Transverse colon (tissue), 4 donors: ENCODE data around the gene MOB3B.
"Not testable (repeated sequence)": the region's sequence is repeated elsewhere in the genome, so short reads cannot be mapped to it uniquely, and the experiment has no call there.

ENCODE experiments used
- EP300 ChIP-seq: sonication (generic); formaldehyde crosslinking; IDR thresholded peaks from one replicate; pipeline ENCODE4 v1.6.1; 2017; ENCODE audit warnings: antibody characterized with exemption, low read depth
- POLR2A ChIP-seq: fragments of 450-650 bp; IDR thresholded peaks from one replicate; pipeline ENCODE4 v1.6.1; 2016; ENCODE audit warnings: antibody characterized with exemption, mild to moderate bottlenecking, moderate library complexity
- POLR2AphosphoS5 ChIP-seq, 3 donors: sonication (generic); formaldehyde crosslinking; IDR thresholded peaks; one replicate each; pipeline ENCODE4 v1.6.1; 2016; ENCODE audit warnings: antibody characterized with exemption in 3 of 3
- TF ChIP-seq, protein P1 (sequence below), 5 experiments: fragments of 200-600 bp in 3 of 5; fragments of 450-650 bp in 2 of 5; sonication (generic) in 3 of 5; IDR thresholded peaks; 1 replicate in 2 of 5; 2 replicates in 3 of 5; pipeline ENCODE4 v1.5.1; 2016 to 2017; ENCODE audit warnings: antibody characterized with exemption in 5 of 5, inconsistent platforms in 3 of 5, mild to moderate bottlenecking in 2 of 5, moderate library complexity in 1 of 5

DNA sequence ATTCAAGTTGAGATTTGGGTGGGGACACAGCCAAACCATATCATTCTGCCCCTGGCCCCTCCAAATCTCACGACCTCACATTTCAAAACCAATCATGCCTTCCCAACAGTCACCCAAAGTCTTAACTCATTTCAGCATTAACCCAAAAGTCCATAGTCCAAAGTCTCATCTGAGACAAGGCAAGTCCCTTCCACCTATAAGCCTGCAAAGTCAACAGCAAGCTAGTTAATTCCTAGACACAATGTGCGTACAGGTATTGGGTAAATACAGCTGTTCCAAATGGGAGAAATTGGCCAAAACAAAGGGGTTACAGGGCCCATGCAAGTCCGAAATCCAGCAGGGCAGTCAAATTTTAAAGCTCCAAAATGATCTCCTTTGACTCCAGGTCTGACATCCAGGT lies 64.7 kb downstream of the MOB3B start:
- TF ChIP-seq, protein P1, sequence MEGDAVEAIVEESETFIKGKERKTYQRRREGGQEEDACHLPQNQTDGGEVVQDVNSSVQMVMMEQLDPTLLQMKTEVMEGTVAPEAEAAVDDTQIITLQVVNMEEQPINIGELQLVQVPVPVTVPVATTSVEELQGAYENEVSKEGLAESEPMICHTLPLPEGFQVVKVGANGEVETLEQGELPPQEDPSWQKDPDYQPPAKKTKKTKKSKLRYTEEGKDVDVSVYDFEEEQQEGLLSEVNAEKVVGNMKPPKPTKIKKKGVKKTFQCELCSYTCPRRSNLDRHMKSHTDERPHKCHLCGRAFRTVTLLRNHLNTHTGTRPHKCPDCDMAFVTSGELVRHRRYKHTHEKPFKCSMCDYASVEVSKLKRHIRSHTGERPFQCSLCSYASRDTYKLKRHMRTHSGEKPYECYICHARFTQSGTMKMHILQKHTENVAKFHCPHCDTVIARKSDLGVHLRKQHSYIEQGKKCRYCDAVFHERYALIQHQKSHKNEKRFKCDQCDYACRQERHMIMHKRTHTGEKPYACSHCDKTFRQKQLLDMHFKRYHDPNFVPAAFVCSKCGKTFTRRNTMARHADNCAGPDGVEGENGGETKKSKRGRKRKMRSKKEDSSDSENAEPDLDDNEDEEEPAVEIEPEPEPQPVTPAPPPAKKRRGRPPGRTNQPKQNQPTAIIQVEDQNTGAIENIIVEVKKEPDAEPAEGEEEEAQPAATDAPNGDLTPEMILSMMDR (IDR thresholded peaks at IDR 0.05): not testable (repeated sequence)
- not testable (repeated sequence) for TF ChIP-seq POLR2A, EP300
- peak in 2 of 3 donors; percentile 36 to 39 for TF ChIP-seq POLR2AphosphoS5 (IDR thresholded peaks at IDR 0.05)
